HG02642 (cell line): ENCODE measurements around the gene HSD17B1.

Experiments used
- ATAC-seq: cut with Tn5 transposase; IDR thresholded peaks from one replicate; pipeline ENCODE4 v1.9.1; 2021; ENCODE audit warnings: mild to moderate bottlenecking; ENCODE audit not compliant: unreplicated experiment, poor library complexity

HSD17B1 gene

GRCh38 chr17:42564815-42565522 is 12.2 kb downstream of the HSD17B1 start:
- ATAC-seq: no peak

GRCh38 chr17:42565523-42566214 is 12.9 kb downstream of the HSD17B1 start:
- ATAC-seq: no peak

- no peak for ATAC-seq
These were observed 13.6 kb downstream of the HSD17B1 start for GRCh38 chr17:42566215-42566882.

- peak; percentile 70 for ATAC-seq
These were observed 14.3 kb downstream of the HSD17B1 start, which contains the start of gene MLX for GRCh38 chr17:42566883-42567573. MLX (plus strand) TSS chr17:42567100; CDS start chr17:42567125, 25 bp downstream.

- ATAC-seq: no peak
These were observed 15.8 kb downstream of the HSD17B1 start for GRCh38 chr17:42568341-42569111.

DNA sequence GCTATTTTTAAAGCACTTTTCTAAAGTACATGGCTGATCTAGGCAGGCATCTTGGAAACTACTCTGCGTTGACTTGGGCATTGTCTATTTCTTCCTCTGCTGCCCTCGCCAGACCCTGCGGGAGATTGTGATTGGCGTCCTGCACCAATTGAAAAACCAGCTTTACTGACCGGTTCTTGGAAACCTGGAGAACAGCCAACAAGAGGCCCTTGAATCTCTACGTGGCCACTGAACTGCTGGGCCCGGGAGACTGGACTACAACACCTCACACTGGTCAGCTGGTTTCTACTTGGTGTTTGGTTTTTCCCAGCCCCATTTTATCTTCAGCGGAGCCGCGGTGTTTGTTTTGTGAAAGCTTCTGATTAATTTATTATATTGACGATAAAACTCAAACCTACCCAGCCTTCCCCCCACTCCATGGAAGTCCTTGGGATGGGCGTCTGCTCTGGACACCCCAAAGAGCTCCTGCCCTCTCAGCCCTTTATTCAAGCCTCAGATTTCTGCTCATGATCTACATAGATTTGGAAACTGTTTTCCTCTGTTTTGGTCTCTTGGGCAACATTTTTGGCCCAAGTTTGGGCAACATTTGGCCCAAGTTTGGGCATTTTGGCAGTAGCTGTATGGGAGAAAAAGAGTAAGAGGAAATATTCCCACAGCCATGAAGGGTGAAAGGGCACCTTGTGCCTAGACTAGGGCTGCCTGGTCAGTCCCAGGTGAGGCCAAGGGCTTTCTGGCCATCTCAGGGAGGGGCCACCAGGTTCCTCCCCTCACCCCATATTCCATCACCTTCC is 18.9 kb downstream of the HSD17B1 start:
- no peak for ATAC-seq

DNA sequence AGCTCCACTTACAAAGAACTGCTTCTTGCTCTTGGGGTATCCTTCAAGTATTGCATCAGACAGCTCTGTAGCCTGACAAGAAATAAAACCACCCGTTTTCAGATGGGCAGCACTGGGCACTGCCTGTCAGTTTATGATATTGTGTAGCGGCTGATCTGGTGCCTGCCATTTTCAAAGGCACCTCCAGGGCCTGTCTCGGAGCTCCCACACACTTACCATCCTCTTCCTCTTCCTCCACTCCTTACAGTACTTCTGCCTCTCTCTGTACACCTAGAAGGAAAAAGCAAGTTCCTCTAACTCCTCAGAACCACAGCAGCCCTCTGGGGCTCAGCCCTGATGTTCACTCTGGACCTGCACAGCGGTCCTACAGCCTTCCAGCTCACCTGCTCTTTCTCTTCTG is 20.4 kb downstream of the HSD17B1 start:
- ATAC-seq: no peak

DNA sequence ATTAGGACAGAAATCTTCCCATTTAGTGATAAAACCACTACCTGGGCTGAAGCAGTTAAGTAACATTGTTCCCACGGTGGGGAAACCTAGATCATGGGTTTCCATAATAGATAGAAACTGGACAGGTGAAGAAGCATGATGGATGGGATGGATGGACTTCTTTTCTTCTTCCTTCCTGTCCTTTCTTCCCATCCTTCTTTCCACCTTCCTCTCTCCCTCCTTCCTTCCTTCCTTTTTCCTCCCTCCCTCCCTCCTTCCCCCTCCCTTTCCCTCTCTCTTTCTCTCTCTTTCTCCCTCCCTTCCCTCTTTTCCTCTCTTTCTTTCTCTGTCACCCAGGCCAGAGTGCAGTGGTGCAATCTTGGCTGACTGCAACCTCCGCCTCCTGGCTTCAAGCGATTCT is 21.7 kb downstream of the HSD17B1 start:
- ATAC-seq: no peak

DNA sequence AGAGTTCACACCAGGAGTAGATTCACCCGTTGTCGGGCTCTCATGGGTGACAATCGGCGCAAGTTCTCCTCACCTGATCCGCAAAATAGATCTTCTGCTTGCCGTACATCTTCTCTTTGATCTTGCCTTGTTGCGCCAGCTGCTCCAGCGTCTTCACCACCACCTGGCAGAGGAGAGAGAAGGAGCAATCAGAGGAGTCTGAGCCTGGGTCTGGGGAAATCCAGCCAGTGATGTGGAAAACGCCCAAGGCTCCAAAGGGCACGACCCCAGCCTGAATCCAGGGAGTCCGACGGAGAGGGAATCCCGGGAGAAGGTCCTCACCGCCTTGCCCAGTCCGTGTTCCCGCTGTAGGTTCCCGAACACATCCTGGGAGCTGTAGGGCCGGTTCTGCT is 24.4 kb downstream of the HSD17B1 start:
- ATAC-seq: no peak

DNA sequence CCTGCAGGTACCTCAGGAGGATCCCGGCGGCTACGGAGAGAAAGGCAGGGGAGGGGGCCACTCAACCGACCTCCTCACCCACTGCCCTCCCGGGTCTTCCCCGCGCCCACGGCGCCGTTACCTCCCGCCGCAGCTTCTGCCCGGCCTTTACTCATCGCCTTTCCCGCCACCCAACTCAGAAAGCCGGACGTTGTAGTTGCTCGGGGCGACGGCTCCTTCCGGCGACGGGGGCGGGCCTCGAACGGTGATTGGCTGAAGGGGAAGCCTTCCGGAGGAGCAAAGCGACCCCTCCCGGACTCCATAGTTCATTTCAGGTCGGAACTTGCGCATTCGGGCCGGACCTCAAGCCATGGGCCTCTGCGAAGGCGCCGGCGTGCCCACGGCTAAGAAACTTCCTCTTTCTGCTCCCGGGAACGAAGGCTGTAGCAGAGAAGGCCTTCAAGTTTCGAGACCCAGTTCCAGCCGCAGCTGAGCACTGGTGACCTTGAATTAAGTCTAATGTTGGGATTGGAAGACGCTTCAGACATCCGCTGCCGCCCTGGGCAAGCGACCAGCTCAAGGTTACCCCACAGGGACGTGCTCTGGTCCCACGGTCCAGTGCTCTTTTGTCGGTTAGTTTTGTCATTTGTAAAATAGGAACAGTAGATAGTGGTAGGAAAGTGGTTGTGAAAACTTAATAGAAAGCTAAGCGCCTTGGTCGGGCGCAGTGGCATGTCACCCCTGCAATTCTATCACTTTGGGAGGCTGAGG is 25.0 kb downstream of the HSD17B1 start, which contains the start of gene PSMC3IP:
Gene PSMC3IP, minus strand, starts transcription at position 198 of the 750 bp plus-strand sequence. Its CDS starts 43 bp downstream, at position 155.
- peak; percentile 76 for ATAC-seq

- ATAC-seq: peak; percentile 61
These were observed 25.7 kb downstream of the HSD17B1 start for GRCh38 chr17:42578282-42578869.

DNA sequence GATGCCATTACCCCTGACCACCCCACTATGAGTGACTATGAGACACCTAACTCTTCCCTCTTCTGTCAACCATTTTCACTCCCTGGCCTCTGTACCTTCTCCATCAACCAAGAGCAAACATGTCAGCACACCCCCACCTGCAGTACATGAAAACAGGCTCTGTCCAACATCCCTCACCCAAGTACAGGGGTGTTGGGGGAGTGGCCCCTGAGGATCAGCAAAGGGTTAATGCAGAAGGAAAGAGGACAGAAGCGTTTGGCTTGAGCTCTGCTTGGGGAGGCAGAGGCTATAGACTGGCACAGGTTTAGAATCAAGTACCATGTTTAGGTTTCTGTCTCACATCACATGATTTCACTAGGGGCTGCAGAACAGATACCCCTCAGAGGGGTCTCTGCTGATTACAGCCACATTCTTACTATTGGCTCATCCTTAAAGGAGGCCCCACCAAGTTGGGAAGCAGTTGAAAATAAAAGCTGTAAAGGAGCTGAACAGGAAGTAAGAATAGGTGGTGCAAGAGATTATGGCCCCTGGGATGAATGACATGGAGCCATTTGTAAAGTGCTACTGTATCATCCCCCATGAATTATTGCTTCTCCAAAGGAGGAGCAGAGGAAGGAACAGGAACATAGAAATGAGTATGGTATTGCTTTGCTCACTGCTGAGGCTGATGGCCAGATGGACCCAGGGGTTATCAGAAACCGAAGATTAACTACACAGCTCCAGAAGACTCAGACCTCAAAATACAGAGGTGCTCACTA is 27.2 kb downstream of the HSD17B1 start:
- no peak for ATAC-seq

DNA sequence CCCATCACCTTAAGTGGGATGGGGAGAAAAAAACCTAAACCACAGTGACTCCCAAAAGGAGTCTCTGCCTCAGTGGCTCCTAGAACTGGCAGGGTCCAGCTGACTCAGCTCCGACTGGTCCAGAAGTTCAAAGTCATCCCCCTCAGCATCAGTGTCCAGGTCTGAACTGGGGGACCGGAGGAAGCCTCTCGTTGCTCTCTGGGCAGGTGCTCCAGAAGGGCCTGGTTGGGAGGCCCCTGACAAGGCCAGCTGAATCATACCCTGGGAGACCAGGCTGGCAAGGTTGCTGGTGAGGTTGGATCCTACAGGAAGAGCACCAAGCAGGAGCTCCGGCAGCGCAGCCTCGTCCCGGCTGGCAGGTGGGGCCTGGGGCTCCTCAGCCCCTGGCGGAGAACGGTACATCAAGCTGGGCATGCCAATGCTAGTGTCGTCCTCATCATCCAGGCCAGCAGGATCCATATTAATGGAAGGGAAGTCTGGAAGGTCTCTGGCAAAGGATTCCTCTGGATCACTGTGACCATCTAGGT is 29.1 kb downstream of the HSD17B1 start:
- no peak for ATAC-seq

- ATAC-seq: no peak
These were observed 32.2 kb downstream of the HSD17B1 start for GRCh38 chr17:42584880-42585279.

- ATAC-seq: no peak
These were observed 32.6 kb downstream of the HSD17B1 start for GRCh38 chr17:42585353-42585752.

GRCh38 chr17:42586514-42587230 is 33.9 kb downstream of the HSD17B1 start:
- peak; percentile 51 for ATAC-seq
